ENCODE measurements around the gene JAG2. TPM values are rescaled to one million over a fixed set of nuclear protein-coding genes. Genes with fewer than 3 reads are reported as not detected.
A peak's percentile ranks its signal among the peaks of the same experiment; 100 is the strongest.

The JAG2 gene
- total RNA-seq, 1 donor from 2014 or later: 2.4 TPM

DNA sequence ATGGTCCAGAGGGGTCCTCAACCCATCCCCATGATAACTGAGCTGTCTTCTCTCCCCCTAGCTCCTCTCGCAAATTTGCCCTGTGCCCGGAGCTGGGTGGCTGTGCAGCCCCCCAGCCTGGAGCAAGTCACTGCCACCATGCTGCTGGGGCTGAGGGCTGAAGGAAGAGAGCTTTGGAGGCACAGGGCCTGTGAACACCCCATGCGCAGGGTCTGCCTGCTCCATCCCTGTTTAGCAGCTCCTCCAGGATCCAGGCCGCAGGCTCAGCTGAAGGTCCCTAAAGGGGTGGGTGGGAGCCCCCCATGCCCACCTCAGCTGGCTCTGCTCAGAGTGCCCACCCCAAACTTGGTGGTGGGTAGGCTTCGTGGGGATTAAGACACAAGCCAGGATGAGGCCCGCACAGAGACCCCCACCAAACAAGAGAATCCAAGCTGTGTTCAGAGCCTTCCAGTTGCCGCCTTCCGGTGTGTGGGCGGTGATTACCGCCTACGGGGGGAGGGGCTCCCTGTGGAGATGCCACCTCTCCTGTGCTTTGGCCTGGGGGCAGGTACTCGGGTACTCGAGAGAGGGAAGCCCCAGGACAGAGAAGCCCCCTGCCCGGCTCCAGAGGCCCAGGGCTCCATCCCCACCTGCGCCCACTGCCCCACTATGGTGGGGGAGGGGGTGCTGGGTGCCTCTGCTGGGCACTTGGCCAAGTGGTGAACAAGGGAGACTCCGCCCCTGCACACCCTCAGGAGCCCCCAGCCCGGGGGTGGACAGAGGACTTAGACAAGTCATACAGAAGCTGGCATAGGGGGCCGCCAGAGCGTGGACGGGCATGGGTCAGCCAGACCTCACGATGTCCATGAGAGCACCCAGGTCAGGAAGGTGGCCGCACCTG, 1.4 kb upstream of the JAG2 start:
- Histone ChIP-seq H3K27me3 (ENCODE audit: control insufficient read depth, insufficient read depth, low read length) (peaks cover 38% of the 10 kb centered on the region), H3K36me3 (ENCODE audit: control insufficient read depth, insufficient read depth, low read length) (no peaks in the 10 kb centered on the region)
- no peak for DNase-seq (ENCODE audit: low read depth)

DNA sequence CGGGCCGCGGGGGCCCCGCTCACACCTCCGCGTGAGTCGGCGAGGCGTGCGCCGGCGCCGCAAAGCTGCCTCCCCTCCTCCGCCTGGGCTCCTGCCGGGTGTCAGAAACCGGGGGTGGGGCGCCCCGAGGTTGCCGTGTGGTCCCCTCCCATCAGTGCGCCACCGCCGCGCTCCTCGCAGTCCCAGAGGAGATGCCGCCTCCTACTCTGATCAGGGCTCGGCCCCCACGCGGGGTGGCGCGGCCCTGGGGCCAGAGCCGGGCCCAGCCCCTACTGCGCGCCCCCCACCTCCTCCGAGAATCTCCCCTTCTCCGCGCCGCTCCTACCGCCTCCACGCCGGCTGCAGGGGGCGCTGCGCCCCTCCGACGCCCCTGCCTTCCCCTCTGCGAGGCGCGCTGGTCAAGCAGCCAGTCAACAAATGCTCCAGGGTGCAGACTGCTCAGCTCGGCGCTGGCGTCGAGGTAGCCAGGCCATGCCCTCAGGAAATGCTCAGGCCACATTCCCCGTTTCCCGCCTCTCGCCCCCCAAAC, 467 bp upstream of the JAG2 start:
- TF ChIP-seq, protein P1, sequence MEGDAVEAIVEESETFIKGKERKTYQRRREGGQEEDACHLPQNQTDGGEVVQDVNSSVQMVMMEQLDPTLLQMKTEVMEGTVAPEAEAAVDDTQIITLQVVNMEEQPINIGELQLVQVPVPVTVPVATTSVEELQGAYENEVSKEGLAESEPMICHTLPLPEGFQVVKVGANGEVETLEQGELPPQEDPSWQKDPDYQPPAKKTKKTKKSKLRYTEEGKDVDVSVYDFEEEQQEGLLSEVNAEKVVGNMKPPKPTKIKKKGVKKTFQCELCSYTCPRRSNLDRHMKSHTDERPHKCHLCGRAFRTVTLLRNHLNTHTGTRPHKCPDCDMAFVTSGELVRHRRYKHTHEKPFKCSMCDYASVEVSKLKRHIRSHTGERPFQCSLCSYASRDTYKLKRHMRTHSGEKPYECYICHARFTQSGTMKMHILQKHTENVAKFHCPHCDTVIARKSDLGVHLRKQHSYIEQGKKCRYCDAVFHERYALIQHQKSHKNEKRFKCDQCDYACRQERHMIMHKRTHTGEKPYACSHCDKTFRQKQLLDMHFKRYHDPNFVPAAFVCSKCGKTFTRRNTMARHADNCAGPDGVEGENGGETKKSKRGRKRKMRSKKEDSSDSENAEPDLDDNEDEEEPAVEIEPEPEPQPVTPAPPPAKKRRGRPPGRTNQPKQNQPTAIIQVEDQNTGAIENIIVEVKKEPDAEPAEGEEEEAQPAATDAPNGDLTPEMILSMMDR (IDR thresholded peaks at IDR 0.05; ENCODE audit: insufficient read depth, low read length, poor library complexity, severe bottlenecking): peak; percentile 42
- Histone ChIP-seq H3K36me3 (ENCODE audit: control insufficient read depth, insufficient read depth, low read length) (no peaks in the 10 kb centered on the region), H3K4me3 (ENCODE audit: low read depth, low read length) (no peak overlapping the region), H3K27me3 (ENCODE audit: control insufficient read depth, insufficient read depth, low read length) (peaks cover 38% of the 10 kb centered on the region)
- no peak for DNase-seq (ENCODE audit: low read depth)

More for the DNA sequence above, 1.4 kb upstream of the JAG2 start:
- TF ChIP-seq, protein P1 (IDR thresholded peaks at IDR 0.05; ENCODE audit: insufficient read depth, low read length, poor library complexity, severe bottlenecking): no peak
- no peak overlapping the region for H3K4me3 ChIP-seq (ENCODE audit: low read depth, low read length)

DNA sequence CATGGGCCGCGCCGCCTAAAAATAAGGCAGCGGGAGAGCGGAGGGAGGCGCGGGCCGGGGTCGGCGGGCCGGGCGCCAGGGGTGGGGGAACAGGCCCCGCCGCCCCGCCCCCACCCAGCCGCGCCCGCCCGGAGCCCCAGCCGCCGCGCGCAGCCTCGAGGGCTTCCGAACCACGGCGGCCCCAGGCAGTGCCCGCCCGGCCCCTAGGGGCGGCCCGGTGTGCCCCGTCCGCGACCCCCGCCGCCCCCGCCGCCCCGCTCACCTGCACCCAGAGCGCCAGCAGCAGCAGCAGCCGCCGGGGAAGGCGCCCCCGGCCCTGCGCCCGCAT, 519 bp downstream of the JAG2 start:
- Histone ChIP-seq H3K4me3 (ENCODE audit: low read depth, low read length) (peak overlapping the region; percentile 30), H3K27me3 (ENCODE audit: control insufficient read depth, insufficient read depth, low read length) (peaks cover 38% of the 10 kb centered on the region), H3K36me3 (ENCODE audit: control insufficient read depth, insufficient read depth, low read length) (no peaks in the 10 kb centered on the region)
- TF ChIP-seq, protein P1 (IDR thresholded peaks at IDR 0.05; ENCODE audit: insufficient read depth, low read length, poor library complexity, severe bottlenecking): no peak
- no peak for DNase-seq (ENCODE audit: low read depth)

DNA sequence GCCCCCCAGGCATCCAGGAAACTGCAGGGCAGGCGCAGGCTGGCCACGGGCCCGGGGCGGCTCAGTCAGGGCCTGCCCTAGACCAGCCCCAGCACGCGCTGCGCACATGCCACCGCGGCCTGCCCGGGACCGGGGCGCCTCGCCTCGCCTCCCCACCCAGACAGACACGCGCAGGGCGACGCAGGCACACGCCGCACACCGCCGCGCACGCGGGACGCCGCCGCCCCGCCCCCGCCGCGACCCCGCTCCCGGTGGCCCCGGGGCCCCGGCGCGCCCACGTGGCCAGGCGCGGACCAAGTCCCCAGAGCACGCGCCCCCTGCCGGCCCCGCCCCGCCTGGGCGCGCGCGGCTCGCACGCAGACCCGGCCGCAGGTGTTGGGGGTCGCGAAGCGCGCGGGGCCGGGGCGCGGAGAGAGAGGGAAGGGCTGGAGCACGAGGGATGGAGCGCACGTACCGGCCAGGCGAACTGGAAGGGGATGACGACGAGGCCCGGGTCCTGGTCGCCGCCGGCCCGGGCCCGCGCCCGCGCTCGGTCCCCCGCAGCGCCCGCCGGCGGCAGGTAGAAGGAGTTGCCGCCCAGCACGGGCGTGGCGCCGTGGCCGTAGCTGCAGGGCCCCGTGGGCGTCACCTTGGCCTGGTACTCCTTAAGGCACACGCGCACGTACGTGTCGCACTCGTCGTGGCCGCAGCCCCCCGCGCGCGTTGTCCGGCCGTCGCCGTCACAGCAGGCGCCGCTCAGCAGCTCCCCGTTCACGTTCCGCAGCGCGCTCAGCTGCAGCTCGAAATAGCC, 1.1 kb downstream of the JAG2 start:
- H3K27me3 ChIP-seq (ENCODE audit: control insufficient read depth, insufficient read depth, low read length): peaks cover 38% of the 10 kb centered on the region
- DNase-seq (ENCODE audit: low read depth): no peak
- no peaks in the 10 kb centered on the region for H3K36me3 ChIP-seq (ENCODE audit: control insufficient read depth, insufficient read depth, low read length)
- H3K4me3 ChIP-seq (ENCODE audit: low read depth, low read length): peak overlapping the region; percentile 30
- TF ChIP-seq, protein P1 (IDR thresholded peaks at IDR 0.05; ENCODE audit: insufficient read depth, low read length, poor library complexity, severe bottlenecking): no peak

DNA sequence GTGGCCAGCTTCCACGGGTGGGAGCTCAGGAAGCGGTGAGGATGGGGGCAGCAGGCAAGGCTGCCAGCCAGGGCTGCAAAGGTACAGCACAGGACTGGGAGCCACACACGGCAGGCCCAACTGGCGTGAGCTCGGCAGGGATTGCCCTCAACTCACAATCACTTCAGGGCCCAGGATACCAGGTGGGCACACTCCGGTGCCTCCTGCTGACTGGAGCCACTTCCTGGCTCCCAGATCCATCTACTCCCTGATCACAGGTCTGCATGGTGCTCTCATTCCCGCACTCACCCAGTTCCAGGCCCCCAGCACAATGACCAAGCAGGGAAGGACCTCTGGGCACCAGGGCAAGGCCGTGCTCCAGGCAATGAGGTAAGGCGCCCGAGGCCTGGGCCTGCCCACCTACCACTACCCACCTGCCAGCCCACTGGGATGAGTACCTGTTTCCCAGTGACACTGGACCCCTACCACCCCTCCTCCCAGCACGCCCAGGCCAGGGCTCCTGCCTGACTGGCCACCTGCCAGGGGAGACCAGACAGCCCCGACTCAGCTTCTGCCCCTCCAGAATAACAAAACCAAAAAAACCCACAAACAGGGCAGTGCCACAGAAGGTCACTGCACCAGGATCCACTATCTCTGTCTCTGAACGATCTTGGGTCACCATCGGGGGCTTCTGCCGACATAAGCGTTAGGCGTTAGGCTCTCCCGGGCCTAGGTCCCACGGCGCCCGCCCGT, 1.8 kb downstream of the JAG2 start:
- Histone ChIP-seq H3K36me3 (ENCODE audit: control insufficient read depth, insufficient read depth, low read length) (no peaks in the 10 kb centered on the region), H3K27me3 (ENCODE audit: control insufficient read depth, insufficient read depth, low read length) (peaks cover 38% of the 10 kb centered on the region), H3K4me3 (ENCODE audit: low read depth, low read length) (no peak overlapping the region)
- no peak for DNase-seq (ENCODE audit: low read depth)
- TF ChIP-seq, protein P1 (IDR thresholded peaks at IDR 0.05; ENCODE audit: insufficient read depth, low read length, poor library complexity, severe bottlenecking): no peak
